Renal cortex interstitium (tissue), 11 donors: ENCODE data around the gene RNF44. TPM values are rescaled to one million over a fixed set of nuclear protein-coding genes. Genes with fewer than 3 reads are reported as not detected.
"Not testable (repeated sequence)": the region's sequence is repeated elsewhere in the genome, so short reads cannot be mapped to it uniquely, and the experiment has no call there.

Source experiments
- DNase-seq, 11 donors: peaks; one replicate each; pipeline ENCODE4 v3.0.0-alpha.2; 2013; ENCODE audit warnings: low read depth in 9 of 11, low spot score in 4 of 11; ENCODE audit errors: extremely low read depth in 1 of 11
- polyA plus RNA-seq, 3 donors: library from polyadenylated mRNA; unstranded; fragments of 120-200 nt; gene quantifications; one replicate each; pipeline ENCODE4 v1.2.1, GENCODE V29; 2013; ENCODE audit not compliant: insufficient read length in 3 of 3

RNF44 gene
- polyA plus RNA-seq, 3 donors: 42.6 to 81.9 (median 56.1) TPM

DNA sequence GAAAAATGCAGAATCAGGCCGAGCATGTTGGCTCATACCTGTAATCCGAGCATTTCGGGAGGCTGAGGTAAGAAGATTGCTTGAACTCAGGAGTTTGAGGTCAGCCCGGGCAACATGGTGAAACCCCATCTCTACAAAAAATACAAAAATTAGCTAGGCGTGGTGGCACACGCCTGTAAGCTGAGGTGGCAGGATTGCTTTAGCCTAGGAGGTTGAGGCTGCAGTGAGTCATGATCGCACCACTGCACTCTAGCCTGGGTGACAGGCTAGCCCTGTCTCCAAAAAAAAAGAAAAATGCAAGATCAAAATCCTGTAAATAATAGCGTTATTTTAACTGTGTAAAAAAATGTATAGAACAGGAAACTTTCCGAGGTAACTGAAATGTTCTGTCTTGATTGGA is 39.4 kb downstream of the RNF44 start:
- no peak for DNase-seq

DNA sequence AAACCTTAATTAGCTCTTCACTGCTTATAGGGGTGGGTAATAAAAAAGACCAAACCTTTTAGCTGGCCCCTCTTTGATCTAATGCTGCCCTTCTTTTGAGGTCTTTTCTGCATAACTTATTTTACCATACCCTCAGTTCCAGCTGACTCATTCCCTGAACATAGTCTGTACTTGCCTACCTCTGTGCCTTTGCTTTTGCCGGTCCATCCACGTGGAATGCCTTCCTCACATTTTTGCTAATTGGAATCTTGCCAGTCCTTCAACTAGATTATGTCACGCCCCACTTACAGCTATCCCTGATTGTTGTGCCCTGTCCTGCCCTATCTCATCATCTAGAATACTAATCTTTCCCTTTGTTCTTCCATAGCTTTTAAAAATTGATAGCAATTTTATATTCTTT is 44.8 kb downstream of the RNF44 start:
- no peak for DNase-seq

DNA sequence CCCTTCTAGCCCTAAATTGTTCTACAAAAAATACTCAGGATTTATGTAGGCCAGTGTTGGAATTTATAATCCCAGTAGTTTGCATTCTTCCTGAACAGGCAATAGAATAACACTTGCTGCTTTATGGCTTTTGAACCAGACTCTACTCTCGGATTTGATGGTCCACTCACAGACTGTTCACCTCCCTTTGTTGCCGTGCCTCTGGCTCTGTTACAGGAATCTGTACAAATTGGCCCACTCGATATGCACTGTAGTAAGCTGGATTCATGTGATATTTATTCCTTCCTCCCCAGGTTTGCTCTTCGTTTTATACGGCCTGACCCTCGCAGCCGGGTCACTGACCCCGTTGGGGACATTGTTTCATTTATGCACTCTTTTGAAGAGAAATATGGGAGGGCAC is 45.3 kb downstream of the RNF44 start:
- DNase-seq: no peak

DNA sequence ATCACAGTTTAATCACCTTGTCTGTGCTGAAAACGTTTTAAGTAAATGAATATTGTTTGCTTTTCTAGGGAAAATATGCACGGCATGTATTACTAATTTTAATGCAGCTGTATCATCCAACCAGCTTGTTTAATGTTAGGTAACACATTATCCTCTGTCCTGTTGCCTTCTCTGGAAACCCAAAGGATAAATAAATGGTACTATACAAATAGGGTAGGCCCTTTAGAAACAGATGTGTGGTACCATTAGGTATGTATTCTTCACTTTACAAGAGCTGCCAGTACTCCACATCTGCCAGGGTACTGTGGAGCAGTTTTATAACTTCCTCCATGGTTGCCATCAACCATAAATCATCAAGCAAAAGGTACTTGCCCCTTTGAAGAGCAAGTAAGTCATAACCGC is 46.1 kb downstream of the RNF44 start:
- DNase-seq: no peak

DNA sequence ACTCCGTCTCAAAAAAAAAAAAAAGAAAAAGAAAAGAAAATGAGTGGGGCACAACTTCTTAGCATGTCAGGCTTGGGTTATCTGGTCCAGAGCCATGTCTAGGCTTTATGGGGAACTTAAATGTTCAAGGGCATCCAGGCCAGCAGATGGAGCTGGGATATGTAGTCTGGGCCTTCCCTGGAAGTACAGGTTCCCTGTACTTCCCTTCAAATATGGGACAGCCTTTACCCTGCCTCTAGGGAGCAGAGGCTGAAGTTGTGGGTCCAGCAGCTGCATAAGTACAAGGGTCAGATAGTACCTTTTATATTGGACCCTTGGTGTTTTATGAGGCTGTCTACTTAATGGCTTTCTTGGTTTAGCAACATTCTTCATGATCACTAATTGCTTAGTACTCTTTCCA is 46.9 kb downstream of the RNF44 start:
- no peak for DNase-seq

DNA sequence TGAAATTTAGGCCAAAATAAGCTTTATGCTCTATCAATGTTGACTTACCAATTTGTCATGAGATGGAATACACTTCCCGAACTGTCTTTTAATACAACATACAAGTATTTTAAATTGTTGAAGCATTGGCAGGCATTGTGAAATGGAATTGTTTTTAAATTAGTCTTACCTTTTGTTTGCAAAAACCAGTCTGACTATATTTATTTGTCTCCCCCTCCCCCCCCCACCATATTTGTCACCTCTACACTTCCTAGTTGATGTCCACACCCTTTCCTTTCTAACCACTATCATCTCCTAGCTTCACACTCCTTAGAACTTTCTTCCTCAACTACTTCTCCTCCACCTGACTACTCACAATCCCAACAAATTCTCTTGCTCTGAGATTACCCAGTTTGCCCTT is 48.1 kb downstream of the RNF44 start:
- DNase-seq: no peak

DNA sequence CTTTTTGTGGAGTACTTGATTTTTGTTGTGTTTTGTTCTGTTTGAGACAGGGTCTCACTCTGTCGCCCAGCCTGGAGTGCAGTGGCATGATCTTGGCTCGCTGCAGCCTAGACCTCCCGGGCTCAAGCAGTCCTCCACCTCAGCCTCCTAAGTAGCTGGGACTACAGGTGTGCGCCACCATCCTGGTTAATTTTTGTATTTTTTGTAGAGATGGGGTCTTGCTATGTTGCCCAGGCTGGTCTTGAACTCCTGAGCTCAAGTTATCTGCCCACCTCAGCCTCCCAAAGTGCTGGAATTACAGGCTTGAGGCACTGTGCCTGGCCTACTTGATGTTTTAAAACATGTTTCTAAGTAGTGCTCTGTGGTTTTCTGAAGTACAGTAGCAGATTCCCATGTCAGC is 50.0 kb downstream of the RNF44 start:
- not testable (repeated sequence) for DNase-seq

DNA sequence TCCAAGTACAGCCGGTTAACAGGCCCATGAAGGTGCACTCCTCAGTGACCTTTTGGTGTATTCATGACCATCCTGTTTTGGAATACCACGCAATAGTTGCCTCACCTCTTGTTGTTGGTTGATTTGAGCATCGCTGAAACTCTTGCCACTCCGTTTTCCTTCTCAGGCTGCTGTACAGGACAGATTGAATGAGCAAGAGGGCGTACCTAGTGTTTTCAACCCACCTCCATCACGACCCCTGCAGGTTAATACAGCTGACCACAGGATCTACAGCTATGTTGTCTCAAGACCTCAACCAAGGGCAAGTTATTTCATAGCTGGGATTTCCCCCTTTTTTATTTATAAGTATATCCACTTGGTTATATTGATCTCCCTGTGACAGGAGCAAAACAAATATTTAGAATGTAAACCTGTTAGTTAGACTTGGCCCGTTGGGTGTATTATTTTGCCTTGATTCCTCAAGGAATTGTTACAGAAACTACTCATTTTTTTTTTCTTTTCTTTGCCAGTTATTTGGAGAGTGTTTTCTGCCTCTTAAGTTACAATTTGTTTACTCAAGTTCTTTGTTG is 50.9 kb downstream of the RNF44 start:
- DNase-seq: no peak

DNA sequence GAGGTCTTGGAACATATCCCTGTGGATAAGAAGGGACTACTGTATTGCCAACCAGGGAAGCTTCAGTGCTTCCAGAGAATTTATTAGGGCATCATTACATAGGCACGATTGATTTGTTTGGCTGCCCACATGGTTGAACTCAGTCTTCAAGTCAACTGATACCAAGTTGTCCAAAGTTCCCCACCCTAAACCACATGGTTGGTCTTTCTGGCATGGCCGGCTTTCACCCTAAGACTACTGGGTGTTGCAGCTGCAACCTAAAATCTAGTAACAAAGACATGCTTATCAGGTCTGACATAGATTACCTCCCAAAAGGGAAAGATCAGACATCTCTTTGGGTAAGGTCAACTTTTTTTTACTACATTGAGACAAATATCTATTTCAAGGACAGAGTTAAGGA is 52.0 kb downstream of the RNF44 start:
- DNase-seq: no peak

DNA sequence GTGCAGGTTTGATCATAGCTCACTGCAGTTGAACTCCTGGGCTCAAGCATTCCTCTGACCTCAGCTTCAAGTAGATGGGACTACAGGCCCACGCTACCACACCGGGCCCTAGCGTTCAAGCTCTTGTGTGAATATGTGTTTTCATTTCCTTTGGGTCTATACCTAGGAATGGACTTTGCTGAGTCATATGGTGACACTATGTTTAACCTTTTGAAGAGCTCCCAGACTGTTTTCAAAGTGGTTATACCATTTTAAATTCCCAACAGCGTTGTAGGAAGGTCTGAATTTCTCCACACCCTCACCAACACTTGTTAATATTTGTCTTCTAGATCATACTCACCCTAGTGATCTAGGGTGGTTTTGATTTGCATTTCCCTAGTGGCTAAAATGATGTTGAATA is 55.5 kb downstream of the RNF44 start:
- DNase-seq: no peak

Other genes starting within 250 kb of the RNF44 start
- gene KIAA1191, start 175.6 kb downstream of the RNF44 start, polyA plus RNA-seq: 100 to 1,000 TPM; 148 to 154 (median 152) TPM
- gene ARL10, start 171.9 kb downstream of the RNF44 start, polyA plus RNA-seq: 10 to 100 TPM; 11.8 to 15.9 (median 12.2) TPM
- 10 to 100 TPM; 28.1 to 32.4 (median 28.5) TPM for gene NOP16, start 148.8 kb downstream of the RNF44 start, polyA plus RNA-seq
- gene HIGD2A, start 148.7 kb downstream of the RNF44 start, polyA plus RNA-seq: 100 to 1,000 TPM in 2 of 3 donors, 10 to 100 TPM in 1; 98.0 to 120 (median 112) TPM
- 10 to 100 TPM; 46.6 to 57.0 (median 54.7) TPM for gene CLTB, start 120.9 kb downstream of the RNF44 start, polyA plus RNA-seq
- gene FAF2, start 89.0 kb downstream of the RNF44 start, polyA plus RNA-seq: 10 to 100 TPM; 47.2 to 50.4 (median 47.5) TPM
- gene CDHR2, start 11.9 kb upstream of the RNF44 start, polyA plus RNA-seq: 10 to 100 TPM; 21.5 to 25.8 (median 24.4) TPM
- gene GPRIN1, start 72.8 kb upstream of the RNF44 start, polyA plus RNA-seq: 1 to 10 TPM; 1.4 to 2.3 (median 2.2) TPM
- under 1 TPM in 1 of 3 donors, not detected in 2; 0.42 TPM for gene SNCB, start 93.1 kb upstream of the RNF44 start, polyA plus RNA-seq
- under 1 TPM in 1 of 3 donors, not detected in 2; 0.09 TPM for gene EIF4E1B, start 93.3 kb upstream of the RNF44 start, polyA plus RNA-seq
- 10 to 100 TPM; 27.7 to 36.1 (median 32.8) TPM for gene TSPAN17, start 110.1 kb upstream of the RNF44 start, polyA plus RNA-seq